Heart left ventricle (tissue), 13 donors: ENCODE results near the gene ASB2.

ENCODE experiments used
- POLR2A ChIP-seq, 2 donors: fragments of 450-650 bp; IDR thresholded peaks; one replicate each; pipeline ENCODE4 v1.6.1; 2017; ENCODE audit warnings: antibody characterized with exemption in 2 of 2, mild to moderate bottlenecking in 2 of 2, moderate library complexity in 2 of 2
- TF ChIP-seq, protein P1 (sequence below), 12 donors: fragments of 200-600 bp; sonication (generic) in 4 of 12; IDR thresholded peaks; one replicate each; pipeline versions ENCODE4 v1.5.0 to v1.8.0; 2018 to 2022; ENCODE audit warnings: antibody characterized with exemption in 12 of 12, mild to moderate bottlenecking in 5 of 12
- donor health status: ischemic (EF 13 %, LVEDD 7.1; RV severe dilation, severe dysfunction).
- donor health status: DM: no; HTN: yes; CAD: no.
- donor health status: DM: no; HTN: no; CAD: no.
- donor health status: ischemic (EF 25% LVEDD 6.9; RV normal size, moderate dysfunction).
- donor health status: ischemic (EF 25% LVEDD 5.7; RV mildly dilated, moderate dysfunction).
- donor health status: ischemic (EF 35%, LVEDD 5.7; RV mildly dilated, moderate dysfunction).
- donor health status: nonischemic (EF 11% LVEDD 7.7; RV severe dilation, severe dysfunction).
- donor health status: DM: yes; HTN: yes; CAD: no.
- donor health status: PGD.
- donor health status: ischemic (EF 29% LVEDD 5.4; RV normal size, mild dysfunction).
- donor health status: nonischemic (EF 23%, LVEDD 6.1; RV moderate dilation, normal function).

DNA sequence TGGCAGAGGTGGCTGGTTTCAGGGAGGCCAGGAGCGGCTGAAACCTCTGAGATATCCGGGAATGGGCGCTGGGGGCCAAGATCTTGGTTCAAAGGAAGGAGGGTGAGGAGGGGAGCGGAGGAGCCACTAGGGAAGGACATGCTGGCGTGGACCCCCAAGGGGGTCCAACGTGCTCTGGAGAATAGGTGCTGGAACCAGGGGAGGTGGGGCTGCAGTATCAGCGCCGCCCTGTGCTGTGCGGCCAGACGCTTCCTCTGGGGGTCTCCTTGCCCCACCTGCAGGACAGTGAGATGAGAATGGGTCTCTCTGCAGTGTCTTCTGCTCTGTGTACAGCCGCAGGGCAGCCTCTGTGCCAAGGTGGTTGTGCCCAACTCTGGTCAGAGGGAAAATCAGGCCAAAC, 46.7 kb downstream of the ASB2 start:
- TF ChIP-seq, protein P1, sequence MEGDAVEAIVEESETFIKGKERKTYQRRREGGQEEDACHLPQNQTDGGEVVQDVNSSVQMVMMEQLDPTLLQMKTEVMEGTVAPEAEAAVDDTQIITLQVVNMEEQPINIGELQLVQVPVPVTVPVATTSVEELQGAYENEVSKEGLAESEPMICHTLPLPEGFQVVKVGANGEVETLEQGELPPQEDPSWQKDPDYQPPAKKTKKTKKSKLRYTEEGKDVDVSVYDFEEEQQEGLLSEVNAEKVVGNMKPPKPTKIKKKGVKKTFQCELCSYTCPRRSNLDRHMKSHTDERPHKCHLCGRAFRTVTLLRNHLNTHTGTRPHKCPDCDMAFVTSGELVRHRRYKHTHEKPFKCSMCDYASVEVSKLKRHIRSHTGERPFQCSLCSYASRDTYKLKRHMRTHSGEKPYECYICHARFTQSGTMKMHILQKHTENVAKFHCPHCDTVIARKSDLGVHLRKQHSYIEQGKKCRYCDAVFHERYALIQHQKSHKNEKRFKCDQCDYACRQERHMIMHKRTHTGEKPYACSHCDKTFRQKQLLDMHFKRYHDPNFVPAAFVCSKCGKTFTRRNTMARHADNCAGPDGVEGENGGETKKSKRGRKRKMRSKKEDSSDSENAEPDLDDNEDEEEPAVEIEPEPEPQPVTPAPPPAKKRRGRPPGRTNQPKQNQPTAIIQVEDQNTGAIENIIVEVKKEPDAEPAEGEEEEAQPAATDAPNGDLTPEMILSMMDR (IDR thresholded peaks at IDR 0.05) = no peak
- TF ChIP-seq POLR2A (IDR thresholded peaks at IDR 0.05) = no peak
